ENCODE results near the gene SAPCD2. TPM values are rescaled to one million over a fixed set of nuclear protein-coding genes. Genes with fewer than 3 reads are reported as not detected.

SAPCD2 gene
- 15.3 and 19.3 TPM in 2 replicates for total RNA-seq

GRCh38 chr9:137070201-137070905 is at the start of gene SAPCD2:
SAPCD2 (minus strand) TSS chr9:137070557; CDS start chr9:137070460, 97 bp downstream.

GRCh38 chr9:137114613-137115393 is 44.4 kb upstream of the SAPCD2 start, which contains the start of gene DPP7:
DPP7 (minus strand) TSS chr9:137114733; CDS start chr9:137114713, 20 bp downstream.

GRCh38 chr9:137086531-137087408 is 16.4 kb upstream of the SAPCD2 start, which contains the start of gene MAN1B1:
MAN1B1 (plus strand) TSS chr9:137086985; CDS start chr9:137087000, 15 bp downstream.

GRCh38 chr9:137077010-137077747 is 6.8 kb upstream of the SAPCD2 start, which contains the start of gene UAP1L1:
UAP1L1 (plus strand) TSS chr9:137077517; CDS start chr9:137077533, 16 bp downstream.

GRCh38 chr9:137053944-137054931 is 16.1 kb downstream of the SAPCD2 start, which contains the start of gene ENTPD2:
ENTPD2 (minus strand) TSS chr9:137054061; CDS start chr9:137053997, 64 bp downstream.

GRCh38 chr9:137046088-137046787 is 24.1 kb downstream of the SAPCD2 start, which contains the start of gene NPDC1:
NPDC1 (minus strand) TSS chr9:137046177; CDS start chr9:137045989, 188 bp downstream.

GRCh38 chr9:137031904-137032640 is 38.3 kb downstream of the SAPCD2 start, which contains the start of gene FUT7:
FUT7 (minus strand) TSS chr9:137032088; CDS start chr9:137031991, 97 bp downstream.

GRCh38 chr9:137027369-137028262 is 42.7 kb downstream of the SAPCD2 start, which contains the start of gene ABCA2:
ABCA2 (minus strand) TSS chr9:137028237; CDS start chr9:137028140, 97 bp downstream.

Other genes with a start within 250 kb of the SAPCD2 start
- 0.61 and 0.65 TPM in 2 replicates for gene AJM1, start 228.1 kb downstream of the SAPCD2 start, total RNA-seq
- 91.8 and 130 TPM in 2 replicates for gene PHPT1, start 221.1 kb downstream of the SAPCD2 start, total RNA-seq
- gene MAMDC4, start 218.2 kb downstream of the SAPCD2 start, total RNA-seq = 0.32 and 1.5 TPM in 2 replicates
- 352 and 430 TPM in 2 replicates for gene EDF1, start 204.2 kb downstream of the SAPCD2 start, total RNA-seq
- gene TRAF2, start 184.0 kb downstream of the SAPCD2 start, total RNA-seq = 11.1 and 11.4 TPM in 2 replicates
- 124 and 151 TPM in 2 replicates for gene FBXW5, start 125.8 kb downstream of the SAPCD2 start, total RNA-seq
- not detected in 2 replicates for gene C8G, start 125.3 kb downstream of the SAPCD2 start, total RNA-seq
- gene LCN12, start 118.3 kb downstream of the SAPCD2 start, total RNA-seq = not detected in 2 replicates
- 0.65 TPM in 1 of 2 replicates, not detected in the other for gene PTGDS, start 93.1 kb downstream of the SAPCD2 start, total RNA-seq
- not detected in 2 replicates for gene LCNL1, start 87.6 kb downstream of the SAPCD2 start, total RNA-seq
- 18.8 and 26.0 TPM in 2 replicates for gene PAXX, start 78.1 kb downstream of the SAPCD2 start, total RNA-seq
- gene CLIC3, start 74.0 kb downstream of the SAPCD2 start, total RNA-seq = 0.32 TPM in 1 of 2 replicates, not detected in the other
- 4.0 and 8.4 TPM in 2 replicates for gene ABCA2, start 42.3 kb downstream of the SAPCD2 start, total RNA-seq
- gene FUT7, start 38.5 kb downstream of the SAPCD2 start, total RNA-seq = not detected in 2 replicates
- 28.3 and 29.2 TPM in 2 replicates for gene NPDC1, start 24.4 kb downstream of the SAPCD2 start, total RNA-seq
- gene ENTPD2, start 16.5 kb downstream of the SAPCD2 start, total RNA-seq = not detected in 2 replicates
- gene UAP1L1, start 7.0 kb upstream of the SAPCD2 start, total RNA-seq = 6.2 and 15.8 TPM in 2 replicates
- gene MAN1B1, start 16.4 kb upstream of the SAPCD2 start, total RNA-seq = 57.0 and 64.3 TPM in 2 replicates
- 63.1 and 69.8 TPM in 2 replicates for gene DPP7, start 44.2 kb upstream of the SAPCD2 start, total RNA-seq
- gene GRIN1, start 68.6 kb upstream of the SAPCD2 start, total RNA-seq = under 0.01 TPM in 2 replicates
- gene LRRC26, start 99.5 kb upstream of the SAPCD2 start, total RNA-seq = not detected in 2 replicates
- not detected in 2 replicates for gene TMEM210, start 101.5 kb upstream of the SAPCD2 start, total RNA-seq
- 22.7 and 24.6 TPM in 2 replicates for gene ANAPC2, start 118.0 kb upstream of the SAPCD2 start, total RNA-seq
- gene SSNA1, start 118.1 kb upstream of the SAPCD2 start, total RNA-seq = 105 and 126 TPM in 2 replicates
- 4.6 and 5.5 TPM in 2 replicates for gene TPRN, start 130.2 kb upstream of the SAPCD2 start, total RNA-seq
- 30.9 and 34.1 TPM in 2 replicates for gene TMEM203, start 135.1 kb upstream of the SAPCD2 start, total RNA-seq
- 3.6 TPM in 2 replicates for gene NDOR1, start 135.1 kb upstream of the SAPCD2 start, total RNA-seq
- gene RNF208, start 151.7 kb upstream of the SAPCD2 start, total RNA-seq = 0.32 TPM in 1 of 2 replicates, not detected in the other
- 0.32 TPM in 1 of 2 replicates, not detected in the other for gene CYSRT1, start 154.6 kb upstream of the SAPCD2 start, total RNA-seq
- gene RNF224, start 156.9 kb upstream of the SAPCD2 start, total RNA-seq = not detected in 2 replicates
- not detected in 2 replicates for gene SLC34A3, start 160.3 kb upstream of the SAPCD2 start, total RNA-seq
- 222 and 249 TPM in 2 replicates for gene TUBB4B, start 170.7 kb upstream of the SAPCD2 start, total RNA-seq
- not detected in 2 replicates for gene STPG3, start 180.7 kb upstream of the SAPCD2 start, total RNA-seq
- gene NELFB, start 184.8 kb upstream of the SAPCD2 start, total RNA-seq = 61.4 and 67.0 TPM in 2 replicates
- gene TOR4A, start 207.2 kb upstream of the SAPCD2 start, total RNA-seq = 29.3 and 39.0 TPM in 2 replicates
- gene NRARP, start 231.7 kb upstream of the SAPCD2 start, total RNA-seq = 25.1 and 46.1 TPM in 2 replicates

Data from epithelial cell of umbilical artery (primary cell).